ENCODE data around the gene ECHS1.

DNA sequence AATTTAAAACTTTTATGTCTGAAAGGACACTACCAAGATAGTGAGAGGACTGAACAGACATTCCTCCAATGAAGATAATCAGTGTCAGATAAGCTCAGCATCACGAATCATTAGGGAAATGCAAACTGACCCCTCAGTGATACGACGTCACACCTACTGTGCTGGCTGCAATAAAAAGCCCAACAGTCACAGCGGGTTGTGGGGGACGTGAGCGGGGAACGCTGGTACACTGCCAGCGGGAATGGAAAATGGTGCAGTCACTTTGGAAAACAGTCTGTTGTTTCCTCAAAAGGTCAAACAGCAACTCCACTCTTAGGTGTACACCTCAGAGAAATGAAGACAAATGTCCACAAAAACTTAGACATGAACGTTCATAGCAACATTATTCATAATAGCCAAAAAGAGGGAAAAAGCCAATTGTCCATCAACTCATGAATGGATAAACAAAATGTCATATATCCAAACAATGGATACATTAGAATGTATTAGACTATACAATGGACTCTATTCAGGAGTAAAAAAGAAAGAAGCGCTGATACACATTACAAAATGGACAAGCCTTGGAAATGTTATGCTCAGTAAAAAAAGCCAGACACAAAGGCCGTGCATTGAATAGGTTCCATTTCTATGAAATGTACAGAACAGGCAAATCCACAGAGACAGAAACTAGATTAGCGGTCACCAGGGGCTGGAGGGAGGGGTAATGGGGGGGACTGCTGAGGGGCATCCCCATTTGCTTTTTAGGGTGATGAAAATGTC is 2.4 kb upstream of the ECHS1 start:
- no peak for TF ChIP-seq RAD21 (IDR thresholded peaks at IDR 0.05 in 1 of 2, conservative IDR thresholded peaks at IDR 0.05 in 1 of 2; ENCODE audit: low read depth in 2 of 2, low read length in 2 of 2)
- TF ChIP-seq, protein P1, sequence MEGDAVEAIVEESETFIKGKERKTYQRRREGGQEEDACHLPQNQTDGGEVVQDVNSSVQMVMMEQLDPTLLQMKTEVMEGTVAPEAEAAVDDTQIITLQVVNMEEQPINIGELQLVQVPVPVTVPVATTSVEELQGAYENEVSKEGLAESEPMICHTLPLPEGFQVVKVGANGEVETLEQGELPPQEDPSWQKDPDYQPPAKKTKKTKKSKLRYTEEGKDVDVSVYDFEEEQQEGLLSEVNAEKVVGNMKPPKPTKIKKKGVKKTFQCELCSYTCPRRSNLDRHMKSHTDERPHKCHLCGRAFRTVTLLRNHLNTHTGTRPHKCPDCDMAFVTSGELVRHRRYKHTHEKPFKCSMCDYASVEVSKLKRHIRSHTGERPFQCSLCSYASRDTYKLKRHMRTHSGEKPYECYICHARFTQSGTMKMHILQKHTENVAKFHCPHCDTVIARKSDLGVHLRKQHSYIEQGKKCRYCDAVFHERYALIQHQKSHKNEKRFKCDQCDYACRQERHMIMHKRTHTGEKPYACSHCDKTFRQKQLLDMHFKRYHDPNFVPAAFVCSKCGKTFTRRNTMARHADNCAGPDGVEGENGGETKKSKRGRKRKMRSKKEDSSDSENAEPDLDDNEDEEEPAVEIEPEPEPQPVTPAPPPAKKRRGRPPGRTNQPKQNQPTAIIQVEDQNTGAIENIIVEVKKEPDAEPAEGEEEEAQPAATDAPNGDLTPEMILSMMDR (IDR thresholded peaks at IDR 0.05; ENCODE audit: control extremely low read depth in 1 of 3, insufficient read depth in 1 of 3, low read depth in 1 of 3, low read length in 3 of 3) = no peak
- TF ChIP-seq CBX8 (IDR thresholded peaks at IDR 0.05; ENCODE audit: borderline replicate concordance, low read depth, low read length) = no peak
- no peak for TF ChIP-seq POLR2AphosphoS5 (IDR thresholded peaks at IDR 0.05; ENCODE audit: low read depth, low read length)
- no peak for TF ChIP-seq POLR2A (IDR thresholded peaks at IDR 0.05; ENCODE audit: control extremely low read depth in 1 of 2, low read depth in 2 of 2, low read length in 2 of 2)
- TF ChIP-seq YY1 (IDR thresholded peaks at IDR 0.05; ENCODE audit: low read depth, low read length) = no peak
- TF ChIP-seq ZNF274 (IDR thresholded peaks at IDR 0.05; ENCODE audit: borderline replicate concordance, extremely low read depth, low read length) = no peak
- no peak for TF ChIP-seq CHD1 (IDR thresholded peaks at IDR 0.05; ENCODE audit: low read depth, low read length)
- TF ChIP-seq EP300 (IDR thresholded peaks at IDR 0.05; ENCODE audit: borderline replicate concordance in 1 of 2, low read depth in 2 of 2, low read length in 2 of 2) = no peak
